Stimulated activated CD8-positive, alpha-beta memory T cell treated with anti-CD3 and anti-CD28 coated beads, Interleukin-2, amount 100 ng/mL, for 1 hour (primary cell): ENCODE results near the gene MMP23B.
"Not testable (repeated sequence)": the region's sequence is repeated elsewhere in the genome, so short reads cannot be mapped to it uniquely, and the experiment has no call there.

Experiments
- DNase-seq, 2 donors: peaks; one replicate each; pipeline ENCODE4 v3.0.0-alpha.2; 2020; ENCODE audit warnings: low read depth in 2 of 2

Gene MMP23B

DNA sequence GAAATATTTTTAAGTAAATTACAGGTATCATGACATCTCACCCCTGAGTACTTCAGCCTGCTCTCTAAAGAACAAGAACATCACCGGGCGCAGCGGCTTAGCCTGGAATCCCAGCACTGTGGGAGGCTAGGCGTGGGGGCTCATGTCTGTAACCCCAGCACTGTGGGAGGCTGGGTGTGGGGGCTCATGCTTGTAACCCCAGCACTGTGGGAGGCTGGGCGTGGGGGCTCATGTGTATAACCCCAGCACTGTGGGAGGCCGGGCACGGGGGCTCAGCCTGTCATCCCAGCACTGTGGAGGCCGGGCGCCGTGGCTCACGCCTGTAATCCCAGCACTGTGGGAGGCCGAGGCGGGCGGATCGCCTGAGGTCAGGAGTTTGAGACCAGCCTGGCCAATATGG lies 34.6 kb downstream of the MMP23B start:
- no peak for DNase-seq

DNA sequence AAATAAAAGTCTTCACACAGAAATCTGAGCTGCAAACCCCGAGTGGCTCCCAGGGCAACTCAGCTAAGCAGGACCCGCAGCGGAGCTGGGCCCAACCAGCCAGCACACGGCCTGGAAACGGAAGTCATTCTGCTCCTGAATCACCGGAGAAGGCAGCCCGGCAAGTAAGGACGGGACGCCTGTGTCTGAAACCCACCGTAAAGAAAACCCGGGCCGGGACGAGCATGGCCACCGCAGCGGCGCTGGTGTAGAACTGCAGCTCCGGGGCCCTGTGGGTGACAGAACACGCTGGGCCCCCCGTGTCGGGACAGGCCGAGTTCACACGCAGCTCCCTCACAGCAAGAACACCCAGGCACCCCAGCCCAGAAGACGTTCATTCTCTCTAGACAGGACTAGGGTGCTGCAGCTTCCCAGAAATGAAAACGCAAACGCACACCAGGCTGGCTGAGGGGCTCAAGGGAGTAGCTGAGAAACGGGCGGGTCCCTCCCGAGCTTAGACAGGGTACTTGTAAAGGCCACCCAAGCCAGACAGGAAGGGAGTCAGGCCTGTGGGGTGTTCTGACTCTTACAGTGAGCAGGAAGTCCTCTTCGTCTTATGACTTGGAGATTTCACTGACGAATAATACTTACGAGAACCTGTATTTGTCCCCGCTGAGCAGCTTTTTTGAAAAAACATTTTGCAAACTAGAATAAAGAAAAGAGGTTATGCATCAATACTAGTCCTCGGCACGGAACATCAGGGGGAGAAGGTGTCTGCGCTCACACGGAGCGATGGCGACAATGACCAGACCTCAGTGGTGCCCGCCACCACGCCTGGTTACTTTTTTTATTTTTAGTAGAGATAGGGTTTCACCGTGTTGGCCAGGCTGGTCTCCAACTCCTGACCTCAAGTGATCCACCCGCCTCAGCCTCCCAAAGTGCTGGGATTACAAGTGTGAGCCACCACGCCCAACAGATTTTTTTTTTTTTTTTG lies 37.8 kb downstream of the MMP23B start:
- no peak for DNase-seq

DNA sequence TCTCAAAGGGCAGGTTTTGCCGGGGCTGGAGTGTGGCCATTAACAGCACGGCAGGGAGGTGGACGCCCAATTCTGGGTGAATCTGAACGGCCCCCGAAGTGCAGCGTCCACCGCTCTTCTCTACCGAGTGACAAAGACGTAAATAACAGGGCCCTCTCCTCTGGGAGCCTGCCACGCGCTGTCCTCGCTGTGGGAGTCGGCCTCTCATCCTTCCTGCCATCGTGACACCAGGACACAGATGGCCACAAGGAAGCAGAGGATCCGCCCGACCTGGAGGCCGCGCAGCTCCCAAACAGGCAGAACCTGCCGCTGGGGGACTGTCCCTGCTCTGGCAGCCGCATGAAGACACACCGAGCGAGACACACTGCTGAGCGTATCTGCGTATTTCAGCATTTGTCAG lies 38.9 kb downstream of the MMP23B start:
- DNase-seq: no peak

DNA sequence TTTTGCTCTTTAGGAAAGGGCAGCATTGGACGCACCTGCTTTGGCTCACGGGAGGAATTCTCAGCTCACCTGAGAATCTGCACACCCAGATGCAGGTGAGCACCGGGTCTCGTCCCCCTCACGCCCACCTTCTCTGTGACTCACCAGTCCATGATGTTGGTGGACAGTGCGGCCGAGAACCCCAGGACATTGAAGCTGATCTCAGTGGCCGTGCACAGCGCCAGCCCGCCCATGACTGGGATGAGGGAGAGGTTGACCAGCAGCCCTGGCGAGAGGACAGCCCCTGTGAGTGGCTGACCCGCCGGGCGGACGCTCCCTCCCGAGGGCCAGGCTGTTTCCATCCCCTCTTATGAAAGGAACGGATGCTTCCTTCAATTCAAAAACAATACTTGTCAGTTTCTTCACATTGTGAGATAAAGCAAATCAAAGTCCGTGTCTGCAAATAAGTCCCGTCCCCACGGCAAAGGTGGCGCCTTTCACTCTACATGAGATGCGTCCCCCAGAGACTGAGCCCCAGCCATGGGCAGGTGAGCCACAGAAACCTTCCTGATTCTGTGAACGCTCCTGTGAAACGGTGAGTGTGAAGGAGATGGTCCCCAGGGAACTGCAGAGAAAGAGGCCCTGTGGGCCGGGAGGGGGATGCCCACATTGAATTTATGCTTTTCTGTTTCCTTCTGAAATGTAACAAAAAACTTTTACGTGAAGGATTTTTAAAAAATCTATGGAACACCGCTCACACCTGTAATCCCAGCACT lies 39.6 kb downstream of the MMP23B start:
- DNase-seq: no peak

DNA sequence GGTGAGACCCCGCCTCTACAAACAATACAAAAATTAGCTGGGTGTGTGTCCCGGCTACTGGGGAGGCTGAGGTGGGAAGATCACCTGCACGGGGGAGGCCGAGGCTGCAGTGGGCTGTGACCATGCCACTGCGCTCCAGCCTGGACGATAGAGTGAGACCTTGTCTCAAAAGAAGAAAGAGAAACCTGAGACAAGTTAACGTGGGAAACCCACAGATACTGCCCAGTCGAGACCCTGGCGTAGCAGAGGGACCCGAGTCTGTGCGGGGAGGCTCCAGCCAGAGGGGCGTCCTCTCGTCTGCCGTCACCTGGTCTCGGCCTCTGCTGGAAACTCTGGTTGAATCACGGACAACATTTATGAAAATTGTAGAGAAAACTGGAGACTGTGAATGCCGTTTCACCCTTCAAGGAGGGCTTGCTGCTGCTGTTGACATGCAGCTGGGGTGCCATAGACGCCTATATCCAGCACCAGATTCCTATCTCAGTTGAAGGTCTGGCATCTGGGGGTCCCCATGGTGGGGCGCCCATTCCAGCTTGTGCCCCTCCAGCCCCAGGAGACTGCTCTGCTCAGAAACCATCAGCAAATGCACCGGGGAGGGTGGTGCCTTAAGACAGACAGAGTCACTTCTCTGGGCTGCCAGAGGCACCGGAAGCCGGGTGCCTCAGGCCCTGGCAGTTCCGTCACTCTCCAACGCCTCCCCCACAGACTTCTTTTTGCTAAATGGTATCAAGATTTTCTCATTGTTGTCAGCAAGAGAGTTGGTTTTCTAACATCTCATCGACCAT lies 40.4 kb downstream of the MMP23B start:
- DNase-seq: no peak

DNA sequence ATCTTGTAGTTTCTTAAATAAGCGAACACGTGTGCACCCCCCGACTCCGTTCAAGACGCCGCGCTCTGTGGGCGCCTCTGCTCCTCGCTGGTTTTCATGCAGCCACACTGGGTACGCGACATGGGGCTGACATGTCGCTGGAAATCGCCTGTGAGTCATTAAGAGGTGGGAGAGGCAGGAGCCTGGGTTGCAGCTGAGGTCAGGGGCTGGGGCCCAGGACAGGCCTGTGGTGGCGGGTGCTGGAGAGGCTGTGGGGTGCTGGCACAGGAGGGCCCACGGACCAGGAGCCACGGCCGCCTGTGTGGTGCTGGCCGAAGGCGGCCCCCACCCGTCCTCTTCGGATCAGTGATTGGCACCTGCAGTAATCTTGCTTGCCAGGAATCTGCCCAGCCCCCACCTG lies 42.8 kb downstream of the MMP23B start:
- not testable (repeated sequence) for DNase-seq

DNA sequence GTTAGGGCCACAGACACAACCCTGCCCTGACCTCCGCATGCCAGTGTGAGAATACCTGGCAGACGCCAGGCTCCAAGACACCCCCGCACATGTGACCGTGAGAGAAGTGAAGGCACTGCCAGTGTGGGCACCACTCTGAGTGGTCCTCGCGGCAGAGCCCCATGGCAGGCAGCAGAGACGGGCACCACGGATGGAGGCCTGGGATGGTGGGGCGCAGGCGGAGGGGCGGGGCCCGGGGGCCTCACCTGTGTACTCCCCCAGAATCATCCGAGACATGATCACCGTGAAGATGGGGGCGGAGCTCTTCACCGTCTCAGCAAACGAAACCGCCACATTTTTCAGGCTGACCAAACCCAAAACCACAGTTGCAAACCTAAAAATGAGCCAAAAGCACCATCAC lies 43.2 kb downstream of the MMP23B start:
- not testable (repeated sequence) for DNase-seq

DNA sequence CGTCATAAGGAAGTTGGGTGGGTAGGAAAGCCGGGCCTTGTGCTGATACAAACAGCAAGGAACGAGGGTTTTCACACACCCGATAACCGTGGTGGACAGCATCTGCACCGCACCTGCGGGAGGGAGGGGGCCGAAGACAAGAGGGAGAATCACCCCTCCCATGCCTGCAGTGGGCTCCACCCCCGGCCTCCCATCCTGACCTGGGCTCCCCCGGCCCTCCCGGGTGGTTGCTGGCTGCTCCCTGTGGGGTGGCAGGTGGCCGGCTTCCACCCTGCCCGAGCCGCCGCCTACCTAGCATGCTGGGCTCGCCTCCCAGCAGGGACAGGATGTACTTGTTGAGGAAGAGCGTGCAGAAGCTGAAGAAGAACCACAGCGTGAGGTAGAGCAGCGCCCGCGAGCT lies 44.1 kb downstream of the MMP23B start:
- not testable (repeated sequence) for DNase-seq

DNA sequence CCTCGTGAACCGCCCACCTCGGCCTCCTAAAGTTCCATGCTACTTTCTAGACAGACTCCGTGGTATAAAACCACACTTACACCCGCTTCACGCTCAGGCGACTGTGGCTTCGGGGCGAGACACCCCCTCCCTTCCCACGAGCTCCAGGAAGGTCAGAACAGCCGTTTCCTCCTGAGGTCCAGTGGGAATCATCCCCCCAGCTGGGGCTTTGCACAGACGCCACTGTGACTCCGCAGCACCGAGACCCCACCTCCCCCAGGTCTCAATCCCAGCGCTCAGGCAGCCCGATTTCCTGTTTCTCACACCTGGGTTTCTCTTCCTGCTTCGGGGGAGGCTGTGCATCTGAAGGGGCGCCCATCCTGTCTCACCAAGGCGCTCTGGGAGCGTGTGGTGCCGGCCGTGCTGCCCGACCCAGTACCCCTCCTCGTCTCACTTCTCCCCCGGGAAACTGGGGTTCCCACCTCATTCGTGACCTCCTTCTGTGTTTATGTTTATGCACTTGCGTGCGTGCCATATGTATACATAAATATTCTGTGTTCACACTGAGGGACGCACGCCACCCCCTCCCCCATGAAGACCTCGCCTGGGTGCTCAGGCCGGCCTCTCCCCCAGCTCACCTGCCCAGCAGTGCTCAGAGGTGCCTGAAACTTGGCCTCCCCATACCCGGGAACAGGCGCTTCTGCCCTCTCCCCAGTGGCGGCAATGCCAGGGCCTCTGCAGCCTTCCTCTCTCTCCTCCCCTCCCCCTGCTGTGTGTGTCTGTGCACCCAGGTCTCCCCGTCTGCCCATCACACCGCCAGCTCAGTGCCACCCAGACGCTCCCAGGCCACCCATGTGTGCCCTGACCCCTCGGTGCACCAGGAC lies 46.0 kb downstream of the MMP23B start:
- DNase-seq: no peak

DNA sequence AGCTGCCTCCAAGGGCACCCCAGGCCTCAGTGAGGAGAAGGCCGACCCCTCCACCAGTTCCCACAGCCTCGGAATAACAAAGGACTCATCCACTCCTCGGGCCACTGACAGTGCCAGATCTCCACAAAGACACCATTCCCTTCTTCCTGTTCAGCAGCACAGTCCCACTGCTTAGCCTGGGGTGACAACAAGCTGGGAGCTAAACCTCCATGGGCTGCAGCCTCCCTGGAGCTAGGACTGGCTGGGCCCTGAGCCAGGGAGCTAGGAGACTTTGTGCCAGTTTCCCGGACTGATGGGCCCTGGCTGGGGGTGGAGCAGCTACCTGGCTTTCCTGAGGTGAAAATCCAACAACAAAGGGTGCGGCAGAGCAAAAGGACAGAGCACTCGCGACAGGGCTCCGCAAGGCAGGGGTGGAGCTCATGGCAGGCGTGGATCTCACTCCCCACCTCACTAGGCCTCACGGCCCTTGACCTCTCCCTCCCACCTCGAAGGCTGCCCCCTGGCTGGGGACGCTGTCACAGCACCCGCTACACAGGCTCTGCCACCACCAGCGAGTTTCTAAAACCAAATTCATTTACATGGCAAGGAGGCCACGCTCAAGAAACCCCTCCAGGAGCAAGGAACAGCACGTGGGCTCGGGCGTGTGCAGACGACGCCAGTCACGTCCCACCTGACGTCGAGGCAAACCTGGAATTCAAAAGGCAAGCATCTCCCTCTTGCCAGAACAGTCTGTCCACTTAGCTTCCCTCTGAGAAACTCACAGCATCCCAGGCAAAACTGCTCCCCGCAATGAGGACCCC lies 46.8 kb downstream of the MMP23B start:
- no peak for DNase-seq

DNA sequence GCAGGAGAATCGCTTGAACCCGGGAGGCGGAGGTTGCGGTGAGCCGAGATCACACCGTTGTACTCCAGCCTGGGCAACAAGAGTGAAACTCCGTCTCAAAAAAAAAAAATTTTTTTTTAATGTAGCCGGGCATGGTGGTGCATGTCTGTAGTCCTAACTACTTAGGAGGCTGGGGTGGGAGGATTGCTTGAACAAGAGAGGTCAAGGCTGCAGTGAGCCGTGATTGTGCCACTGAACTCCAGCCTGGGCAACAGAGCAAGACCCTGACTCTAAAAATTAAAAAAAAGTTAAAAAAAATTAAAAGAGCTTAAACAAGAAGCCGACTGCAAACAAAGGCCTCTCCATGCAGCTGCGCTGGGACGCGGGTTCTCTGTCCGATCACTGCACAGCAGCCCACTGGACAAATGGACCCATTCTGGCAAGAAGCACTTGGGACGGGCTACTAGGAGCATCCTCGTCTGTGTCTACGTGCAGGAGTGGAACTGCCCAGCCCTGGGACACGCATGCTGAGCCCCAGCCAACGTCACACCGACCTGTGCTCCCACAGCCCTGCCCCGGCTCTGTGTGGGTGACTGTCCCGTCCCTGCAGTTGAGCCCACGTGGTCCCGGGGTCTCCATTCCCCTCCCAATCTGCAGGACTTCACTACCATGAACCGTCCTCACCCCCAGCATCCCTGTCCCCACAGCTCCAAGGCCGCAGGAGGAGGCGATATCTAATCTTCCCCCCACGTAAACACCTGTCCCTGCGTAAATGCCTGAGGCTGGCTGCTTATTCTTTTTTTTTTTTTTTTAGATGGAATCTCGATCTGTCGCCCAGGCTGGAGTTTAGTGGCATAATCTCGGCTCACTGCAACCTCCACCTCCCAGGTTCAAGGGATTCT lies 48.3 kb downstream of the MMP23B start:
- DNase-seq: no peak

DNA sequence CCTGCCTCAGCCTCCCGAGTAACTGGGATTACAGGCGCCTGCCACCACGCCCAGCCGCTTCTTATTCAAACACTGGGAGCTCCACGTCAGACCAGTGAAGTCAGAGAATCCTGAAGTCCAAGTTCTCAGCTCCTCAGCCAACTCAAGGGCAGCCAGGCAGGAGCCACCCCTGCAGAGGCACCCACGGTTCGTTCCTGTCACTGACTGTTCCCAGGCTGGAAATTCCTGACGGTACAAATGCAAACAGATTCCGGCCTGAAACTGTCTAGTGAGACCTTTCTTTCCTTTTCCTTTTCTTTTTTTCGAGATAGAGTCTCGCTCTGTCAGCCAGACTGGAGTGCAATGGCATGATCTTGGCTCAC lies 48.9 kb downstream of the MMP23B start:
- no peak for DNase-seq

DNA sequence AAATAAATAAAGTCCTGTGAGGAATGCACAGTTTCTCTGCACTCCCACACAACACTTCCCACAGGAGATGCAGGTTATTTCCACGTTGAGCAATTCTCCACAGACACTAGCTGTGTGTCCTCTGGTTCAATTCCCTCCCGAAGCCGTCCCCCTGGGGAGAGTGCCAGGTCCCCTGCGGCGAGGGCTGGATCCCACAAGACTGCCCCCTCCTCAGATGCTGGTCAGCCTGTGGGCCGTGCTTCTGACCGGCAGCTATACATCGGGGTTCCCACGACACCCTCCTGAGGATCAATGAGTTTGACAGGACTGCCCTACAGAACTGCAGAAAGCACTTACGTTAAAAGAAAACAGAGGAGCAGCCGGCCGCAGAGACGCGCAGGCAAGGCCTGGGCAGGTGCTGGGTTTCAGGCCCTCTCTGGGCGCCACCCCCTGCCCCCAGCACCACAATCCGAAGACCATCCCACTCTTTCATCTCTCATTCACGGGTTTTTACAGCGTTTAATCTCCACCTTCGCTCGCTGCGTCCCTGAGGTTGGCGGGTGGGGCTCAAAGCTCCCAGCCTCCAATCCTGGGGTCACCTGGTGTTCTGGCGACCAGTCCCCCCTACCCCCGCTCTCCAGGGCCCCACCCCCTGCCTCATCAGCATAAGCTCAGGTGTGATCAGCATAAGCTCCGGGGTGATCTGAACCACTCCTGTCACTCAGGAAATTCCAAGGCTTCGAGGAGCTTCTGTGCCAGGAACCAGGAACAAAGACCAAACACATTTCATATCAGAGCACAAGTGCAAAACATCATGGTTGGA lies 51.3 kb downstream of the MMP23B start:
- no peak for DNase-seq
